Right atrium auricular region (tissue), 2 donors: ENCODE measurements around the gene ACR. TPM values are rescaled to one million over a fixed set of nuclear protein-coding genes. Genes with fewer than 3 reads are reported as not detected.

ENCODE experiments used
- DNase-seq: peaks from one replicate; pipeline ENCODE4 v3.0.0-alpha.2; 2019; ENCODE audit warnings: low spot score
- H3K27ac ChIP-seq, 2 donors: fragments of 200-600 bp; sonication (generic); 1 replicate in 1 of 2; 2 replicates in 1 of 2; pipeline ENCODE4 v1.5.1; 2016 to 2019
- H3K27me3 ChIP-seq, 2 donors: fragments of 200-600 bp; sonication (generic); one replicate each; pipeline versions ENCODE4 v1.5.1 to v1.6.0; 2017 to 2019
- H3K36me3 ChIP-seq: fragments of 200-600 bp; sonication (generic); one replicate; pipeline ENCODE4 v1.5.1; 2016
- H3K4me1 ChIP-seq, 2 donors: fragments of 200-600 bp; sonication (generic); one replicate each; pipeline versions ENCODE4 v1.5.1 to v1.6.0; 2017 to 2019
- H3K4me3 ChIP-seq, 2 donors: fragments of 200-600 bp; sonication (generic); 1 replicate in 1 of 2; 2 replicates in 1 of 2; pipeline ENCODE4 v1.5.1; 2017 to 2019; ENCODE audit warnings: mild to moderate bottlenecking in 1 of 2, moderate library complexity in 1 of 2
- H3K9me3 ChIP-seq, 2 donors: fragments of 200-600 bp; sonication (generic); one replicate each; pipeline ENCODE4 v1.5.1; 2019
- CTCF ChIP-seq, 2 donors: fragments of 200-600 bp; sonication (generic); IDR thresholded peaks; one replicate each; pipeline ENCODE4 v1.5.1; 2019; ENCODE audit warnings: antibody characterized with exemption in 2 of 2
- total RNA-seq, 2 donors: library from RNA; depleted of rRNA; stranded (reverse); fragments of >200 nt; gene quantifications; one replicate each; pipeline ENCODE4 v1.1.0, GENCODE V29; 2016

The ACR gene
- total RNA-seq, 2 donors from 2014 or later = 0.39 TPM; not detected in 1

- Histone ChIP-seq H3K27me3 (no peaks in the 10 kb centered on the region), H3K9me3 (no peaks in the 10 kb centered on the region), H3K36me3 (no peaks in the 10 kb centered on the region), H3K27ac (no peak overlapping the region), H3K4me3 (no peak overlapping the region), H3K4me1 (peaks cover 0 to 34% of the 10 kb centered on the region in 2 donors)
- no peak for TF ChIP-seq CTCF (IDR thresholded peaks at IDR 0.05)
- no peak for DNase-seq
Measured at GRCh38 chr22:50698546-50698945, 39.5 kb upstream of the ACR start.

DNA sequence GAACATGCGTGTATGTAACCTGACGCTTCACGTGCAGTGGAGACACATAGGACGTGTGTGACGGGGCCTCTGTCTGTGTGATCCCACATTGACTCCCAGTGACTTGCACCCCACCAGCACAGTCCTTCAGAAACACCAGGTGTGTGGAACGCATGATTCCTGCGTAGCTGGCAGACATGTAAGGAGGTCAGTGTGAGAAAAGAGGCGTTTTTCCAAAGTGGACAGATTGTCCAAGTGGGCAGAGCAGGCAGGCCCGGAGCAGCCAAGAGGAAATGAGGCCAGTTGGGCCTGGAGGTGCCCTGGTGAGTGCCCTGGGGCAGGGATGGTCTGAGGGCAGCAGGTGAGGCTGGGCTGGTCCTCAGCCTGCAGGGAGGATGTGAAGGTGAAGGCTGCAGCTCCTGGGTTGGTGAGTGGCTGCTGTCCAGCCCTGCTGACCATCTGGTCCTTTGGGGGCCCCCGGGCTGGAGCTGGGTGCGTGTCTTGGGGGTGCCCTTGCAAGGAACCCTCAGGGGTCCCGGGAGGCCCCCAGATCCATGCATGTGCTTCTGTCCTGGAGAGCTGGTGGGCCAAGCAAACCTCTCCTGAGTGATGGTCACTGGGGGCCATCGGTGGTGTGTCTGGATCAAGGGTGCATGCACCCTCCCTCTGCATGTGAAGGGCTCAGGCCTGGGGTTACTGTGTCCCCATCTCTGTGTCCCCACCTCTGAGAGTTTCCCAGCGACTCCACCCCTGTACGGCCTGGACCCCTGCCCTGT, 38.8 kb upstream of the ACR start:
- no peak for DNase-seq
- no peaks in the 10 kb centered on the region for H3K36me3 ChIP-seq
- H3K4me1 ChIP-seq = peaks cover 0 to 34% of the 10 kb centered on the region in 2 donors
- no peak overlapping the region for H3K4me3 ChIP-seq
- no peak for TF ChIP-seq CTCF (IDR thresholded peaks at IDR 0.05)
- H3K9me3 ChIP-seq = no peaks in the 10 kb centered on the region
- H3K27me3 ChIP-seq = no peaks in the 10 kb centered on the region
- no peak overlapping the region for H3K27ac ChIP-seq

DNA sequence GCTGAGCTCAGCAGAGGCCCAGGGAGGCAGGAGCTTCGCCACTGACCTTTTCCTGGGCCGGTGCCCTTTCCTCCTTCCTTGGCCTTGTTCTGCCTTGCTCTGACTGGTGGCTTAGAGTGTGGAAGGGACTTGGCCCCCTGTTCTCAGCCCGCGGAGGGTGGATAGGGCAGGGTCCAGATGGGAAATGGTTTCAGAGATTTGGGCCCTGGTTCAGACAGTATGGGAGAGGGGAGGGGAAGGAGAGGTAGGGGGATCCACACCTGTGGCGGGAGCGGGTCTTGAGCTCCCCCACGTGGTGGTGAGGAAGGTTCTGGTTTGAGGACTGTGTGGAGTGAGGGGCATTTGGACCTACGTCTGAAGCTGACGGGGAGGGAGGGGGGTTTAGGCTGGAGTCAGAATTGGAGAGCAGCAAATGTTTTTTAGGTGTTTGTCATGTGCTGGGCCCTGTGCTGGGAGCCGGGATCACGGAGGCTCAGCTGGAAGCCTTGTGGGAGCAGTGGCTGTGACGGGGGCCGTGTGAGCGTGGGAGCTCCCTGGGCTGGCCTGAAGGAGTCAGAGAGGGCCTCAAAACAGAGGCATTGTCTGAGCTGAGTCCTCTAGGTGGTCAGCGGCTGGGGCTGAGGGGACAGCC, 38.1 kb upstream of the ACR start:
- no peak for TF ChIP-seq CTCF (IDR thresholded peaks at IDR 0.05)
- peaks cover 0 to 34% of the 10 kb centered on the region in 2 donors for H3K4me1 ChIP-seq
- no peaks in the 10 kb centered on the region for H3K36me3 ChIP-seq
- no peak overlapping the region for H3K4me3 ChIP-seq
- H3K9me3 ChIP-seq = no peaks in the 10 kb centered on the region
- no peak for DNase-seq
- no peaks in the 10 kb centered on the region for H3K27me3 ChIP-seq
- H3K27ac ChIP-seq = no peak overlapping the region

DNA sequence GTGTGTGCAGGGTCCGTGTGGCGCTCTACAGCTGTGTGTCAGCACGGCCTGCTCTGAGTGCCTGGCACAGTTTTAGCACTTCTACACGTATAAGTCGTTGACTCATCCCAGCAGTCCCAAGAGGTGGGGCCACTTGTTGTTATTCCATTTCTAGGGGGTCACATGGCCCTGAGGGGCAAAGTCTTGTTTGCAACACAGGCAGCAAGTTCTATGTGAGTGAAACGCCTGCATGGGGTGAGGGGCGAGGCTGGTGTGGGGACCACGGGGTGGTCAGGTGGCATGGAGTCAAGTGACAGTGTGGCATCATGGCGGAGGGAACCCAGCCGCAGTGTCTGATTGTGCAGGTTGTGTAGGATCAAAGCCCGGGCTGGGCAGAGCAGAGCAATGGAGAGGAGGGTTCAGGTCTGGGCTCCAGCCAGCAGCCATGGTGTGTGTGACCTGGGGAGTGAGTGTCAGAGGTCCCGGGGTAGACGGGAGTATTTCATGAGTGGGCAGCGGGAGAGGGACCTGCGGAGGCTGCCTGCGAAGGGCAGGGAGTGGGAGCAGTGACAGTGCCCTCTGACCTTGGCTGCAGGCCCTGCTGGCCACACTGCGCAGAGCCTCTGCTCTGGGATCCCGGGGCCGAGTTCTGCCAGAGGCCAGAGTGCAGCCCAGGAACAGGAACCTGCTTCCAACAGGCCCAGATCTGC, 37.5 kb upstream of the ACR start:
- no peak for TF ChIP-seq CTCF (IDR thresholded peaks at IDR 0.05)
- no peak for DNase-seq
- H3K9me3 ChIP-seq = no peaks in the 10 kb centered on the region
- H3K4me3 ChIP-seq = no peak overlapping the region
- no peaks in the 10 kb centered on the region for H3K36me3 ChIP-seq
- no peaks in the 10 kb centered on the region for H3K27me3 ChIP-seq
- H3K4me1 ChIP-seq = peaks cover 0 to 34% of the 10 kb centered on the region in 2 donors
- no peak overlapping the region for H3K27ac ChIP-seq

DNA sequence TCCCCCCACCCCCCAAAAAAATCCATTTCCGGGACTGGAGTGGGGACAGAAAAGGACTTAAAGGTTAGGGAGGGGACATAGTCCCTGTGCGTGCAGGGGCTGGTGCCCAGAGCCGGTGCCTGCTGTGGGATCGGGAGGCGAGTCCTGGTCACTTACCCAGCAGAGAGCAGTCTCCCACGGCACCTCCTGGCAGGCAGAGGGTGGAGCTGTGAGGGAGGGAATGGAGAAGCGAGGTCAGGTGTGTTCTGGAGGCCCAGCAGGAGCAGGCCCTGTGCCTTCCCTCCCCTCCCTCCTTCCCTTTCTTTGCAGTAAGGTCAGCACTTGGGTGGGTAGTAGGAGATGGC, 37.0 kb upstream of the ACR start:
- no peak overlapping the region for H3K27ac ChIP-seq
- peaks cover 0 to 33% of the 10 kb centered on the region in 2 donors for H3K4me1 ChIP-seq
- no peaks in the 10 kb centered on the region for H3K36me3 ChIP-seq
- H3K4me3 ChIP-seq = no peak overlapping the region
- H3K27me3 ChIP-seq = no peaks in the 10 kb centered on the region
- no peak for DNase-seq
- TF ChIP-seq CTCF (IDR thresholded peaks at IDR 0.05) = no peak
- no peaks in the 10 kb centered on the region for H3K9me3 ChIP-seq
